K562 (cell line): ENCODE data around the gene TEDDM1. TPM values are rescaled to one million over a fixed set of nuclear protein-coding genes. Genes with fewer than 3 reads are reported as not detected.
A peak's percentile ranks its signal among the peaks of the same experiment; 100 is the strongest.

Source experiments
- ARID1B ChIP-seq: fragments of 450-650 bp; IDR thresholded peaks from 2 replicates; pipeline ENCODE4 v1.6.1; 2016; ENCODE audit warnings: antibody characterized with exemption, mild to moderate bottlenecking, inconsistent platforms
- CREM ChIP-seq: IDR thresholded peaks from 2 replicates; pipeline ENCODE4 v1.6.1; 2014; ENCODE audit warnings: antibody characterized with exemption, low read depth
- ETV6 ChIP-seq, 3 experiments: fragments of 150-350 bp in 1 of 3; sonication (generic) in 1 of 3; formaldehyde crosslinking in 1 of 3; IDR thresholded peaks; 2 replicates each; pipeline versions ENCODE4 v1.6.1 to v1.8.0; 2014 to 2022; ENCODE audit warnings: borderline replicate concordance in 2 of 3, low read depth in 2 of 3, antibody characterized with exemption in 1 of 3, low read length in 1 of 3, mild to moderate bottlenecking in 1 of 3, missing genetic modification reagents in 1 of 3
- HDAC1 ChIP-seq, 2 experiments: fragments of 450-650 bp; IDR thresholded peaks; 2 replicates each; pipeline ENCODE4 v1.6.1; 2016 to 2017; ENCODE audit warnings: inconsistent platforms in 1 of 2, mild to moderate bottlenecking in 1 of 2, moderate library complexity in 1 of 2
- HNRNPLL ChIP-seq: fragments of 200-400 bp; formaldehyde crosslinking; IDR thresholded peaks from 2 replicates; pipeline ENCODE4 v1.6.1; 2017; ENCODE audit warnings: low read length, low read depth, mild to moderate bottlenecking; ENCODE audit not compliant: poor library complexity, severe bottlenecking
- NKRF ChIP-seq: fragments of 450-650 bp; IDR thresholded peaks from 2 replicates; pipeline ENCODE4 v1.6.1; 2016; ENCODE audit warnings: borderline replicate concordance
- NR2F6 ChIP-seq: fragments of 450-650 bp; formaldehyde crosslinking; IDR thresholded peaks from 2 replicates; pipeline ENCODE4 v1.4.0; 2020; ENCODE audit warnings: mild to moderate bottlenecking
- NR4A1 ChIP-seq, 2 experiments: fragments of 250-450 bp in 1 of 2; fragments of 450-650 bp in 1 of 2; sonication (Bioruptor Pico) in 1 of 2; IDR thresholded peaks; 2 replicates each; pipeline versions ENCODE4 v1.4.0 to v1.6.1; 2016 to 2020; ENCODE audit warnings: mild to moderate bottlenecking in 2 of 2, missing compliant biosample characterization in 1 of 2, missing genetic modification characterization in 1 of 2, moderate library complexity in 1 of 2
- PHB2 ChIP-seq: fragments of 450-650 bp; IDR thresholded peaks from 2 replicates; pipeline ENCODE4 v1.6.1; 2017; ENCODE audit warnings: low read depth
- PRDM10 ChIP-seq: fragments of 450-650 bp; IDR thresholded peaks from 2 replicates; pipeline ENCODE4 v1.6.1; 2018; ENCODE audit not compliant: partially characterized antibody
- PURB ChIP-seq: sonication (generic); formaldehyde crosslinking; IDR thresholded peaks from 2 replicates; pipeline ENCODE4 v1.9.0; 2021; ENCODE audit warnings: low read depth, mild to moderate bottlenecking, missing genetic modification reagents
- RCOR1 ChIP-seq, 2 experiments: IDR thresholded peaks; 2 replicates each; pipeline ENCODE4 v1.6.1; 2012; ENCODE audit warnings: low read depth in 2 of 2, low read length in 2 of 2, borderline replicate concordance in 1 of 2, improper control_type of control experiment in 1 of 2
- RFX5 ChIP-seq: IDR thresholded peaks from 2 replicates; pipeline ENCODE4 v1.6.1; 2011; ENCODE audit warnings: low read depth, mild to moderate bottlenecking, improper control_type of control experiment, low read length
- SMARCA4 ChIP-seq: fragments of 450-650 bp; IDR thresholded peaks from 2 replicates; pipeline ENCODE4 v1.6.1; 2016
- SPI1 ChIP-seq: IDR thresholded peaks from 2 replicates; pipeline ENCODE4 v1.6.1; 2011; ENCODE audit warnings: low read depth, low read length, control low read depth, borderline replicate concordance
- TRIM24 ChIP-seq, 2 experiments: fragments of 450-650 bp; IDR thresholded peaks; 2 replicates each; pipeline ENCODE4 v1.6.1; 2016
- ZMIZ1 ChIP-seq, 2 experiments: fragments of 150-350 bp in 1 of 2; IDR thresholded peaks; 2 replicates each; pipeline ENCODE4 v1.6.1; 2012 to 2016; ENCODE audit warnings: low read depth in 2 of 2, low read length in 2 of 2, mild to moderate bottlenecking in 1 of 2, moderate library complexity in 1 of 2
- ZNF57 ChIP-seq: fragments of 450-650 bp; formaldehyde crosslinking; IDR thresholded peaks from 2 replicates; pipeline ENCODE4 v1.4.0; 2020; ENCODE audit warnings: mild to moderate bottlenecking, moderate library complexity
- ZNF583 ChIP-seq: fragments of 250-450 bp; sonication (Bioruptor Pico); IDR thresholded peaks from 2 replicates; pipeline ENCODE4 v1.4.0; 2020
- polyA plus RNA-seq, 8 experiments: library from polyadenylated mRNA; depleted of rRNA in 4 of 8; stranded (reverse) in 5 of 8; unstranded in 3 of 8; fragments of >200 nt; fragmentation: Nextera tagmentation in 2 of 8; fragmentation: Illumina TruSeq in 1 of 8; extraction: Ambion mirVana in 2 of 8; extraction: Trizol in 1 of 8; gene quantifications; 2 replicates each; pipeline versions ENCODE4 v1.2.1 to v1.2.3, GENCODE V29; 2011 to 2014; ENCODE audit warnings: inconsistent platforms in 1 of 8, missing spikeins in 1 of 8
- total RNA-seq, 7 experiments: library from RNA; depleted of rRNA in 6 of 7; stranded (reverse); fragments of >200 nt in 6 of 7; fragmentation: Illumina TruSeq in 2 of 7; extraction: Trizol in 2 of 7; gene quantifications; 2 replicates each; pipeline versions ENCODE4 v1.2.1 to v1.2.3, GENCODE V29; 2011 to 2021; ENCODE audit warnings: low replicate concordance in 1 of 7

Gene TEDDM1
- total and polyA plus RNA-seq, 9 of the 15 experiments (the other 6 are each of a cell fraction or from before 2014, with no cell fraction given) = not detected

- 0 out of 4 replicates have a peak, but pooled peaks of 1 of the 2 experiments have one; percentile 15 for TF ChIP-seq ZMIZ1 (IDR thresholded peaks at IDR 0.05; ENCODE audit: low read depth in 2 of 2, low read length in 2 of 2)
- TF ChIP-seq SPI1 = peak; percentile 68; the same call in 1 of the 2 replicates
- no peak for TF ChIP-seq NR2F6 (CRISPR knock-in tag)
- TF ChIP-seq PRDM10 = no peak
- no peak for TF ChIP-seq NKRF
- TF ChIP-seq ETV6 (IDR thresholded peaks at IDR 0.05; ENCODE audit: borderline replicate concordance in 1 of 2, low read depth in 2 of 2, low read length in 1 of 2) = no peak
- TF ChIP-seq ETV6 (CRISPR knock-in tag; IDR thresholded peaks at IDR 0.05; ENCODE audit: borderline replicate concordance) = no peak
- TF ChIP-seq NR4A1 (CRISPR knock-in tag; IDR thresholded peaks at IDR 0.05) = no peak
- TF ChIP-seq NR4A1 (tag; IDR thresholded peaks at IDR 0.05) = no peak
- TF ChIP-seq HNRNPLL = no peak
- no peak for TF ChIP-seq RFX5
- TF ChIP-seq RCOR1 (IDR thresholded peaks at IDR 0.05; ENCODE audit: borderline replicate concordance in 1 of 2, low read depth in 2 of 2, low read length in 2 of 2) = peak in 1 of 2 experiments; percentile 66; a peak in 1 of 4 replicates
- peak; percentile 45; the same call in 1 of the 2 replicates for TF ChIP-seq ARID1B
- 0 out of 4 replicates have a peak, but pooled peaks of 1 of the 2 experiments have one; percentile 13 for TF ChIP-seq HDAC1 (IDR thresholded peaks at IDR 0.05)
- TF ChIP-seq SMARCA4 = peak; percentile 37; the same call in 1 of the 2 replicates
- TF ChIP-seq TRIM24 (IDR thresholded peaks at IDR 0.05) = peak in 1 of 2 experiments; percentile 24; a peak in 1 of 4 replicates
- no peak for TF ChIP-seq PHB2
- TF ChIP-seq PURB (CRISPR knock-in tag) = no peak
- TF ChIP-seq CREM = peak; percentile 14; the same call in 1 of the 2 replicates
- no peak for TF ChIP-seq ZNF57
- TF ChIP-seq ZNF583 (CRISPR knock-in tag) = no peak
Observed at GRCh38 chr1:182359645-182360044, 40.8 kb downstream of the TEDDM1 start (continued).
